Measurements from ENCODE around the gene CAPG.
A peak's percentile ranks its signal among the peaks of the same experiment; 100 is the strongest.

CAPG gene

GRCh38 chr2:85409845-85410583, at the start of gene CAPG:
TSS of gene CAPG (minus strand) at chr2:85410366. CDS start at chr2:85402145, 8,221 bp downstream.
- H3K4me3 ChIP-seq (ENCODE audit: low read depth, low read length): peak within 1 kb of the TSS; percentile 57
- TF ChIP-seq CTCF (IDR thresholded peaks at IDR 0.05; ENCODE audit: borderline replicate concordance, insufficient read depth, low read depth, low read length): no peak

GRCh38 chr2:85459771-85460170, 49.6 kb upstream of the CAPG start:
- no peak overlapping the region for H3K4me3 ChIP-seq (ENCODE audit: low read depth, low read length)
- TF ChIP-seq CTCF (IDR thresholded peaks at IDR 0.05; ENCODE audit: borderline replicate concordance, insufficient read depth, low read depth, low read length): no peak

GRCh38 chr2:85458601-85459563, 48.7 kb upstream of the CAPG start:
- H3K4me3 ChIP-seq (ENCODE audit: low read depth, low read length): no peak overlapping the region
- no peak for TF ChIP-seq CTCF (IDR thresholded peaks at IDR 0.05; ENCODE audit: borderline replicate concordance, insufficient read depth, low read depth, low read length)

GRCh38 chr2:85457877-85458316, 47.7 kb upstream of the CAPG start:
- no peak overlapping the region for H3K4me3 ChIP-seq (ENCODE audit: low read depth, low read length)
- TF ChIP-seq CTCF (IDR thresholded peaks at IDR 0.05; ENCODE audit: borderline replicate concordance, insufficient read depth, low read depth, low read length): no peak

- no peak overlapping the region for H3K4me3 ChIP-seq (ENCODE audit: low read depth, low read length)
- no peak for TF ChIP-seq CTCF (IDR thresholded peaks at IDR 0.05; ENCODE audit: borderline replicate concordance, insufficient read depth, low read depth, low read length)
Measured at GRCh38 chr2:85457043-85457442, 46.9 kb upstream of the CAPG start.

GRCh38 chr2:85455552-85456090, 45.5 kb upstream of the CAPG start:
- no peak for TF ChIP-seq CTCF (IDR thresholded peaks at IDR 0.05; ENCODE audit: borderline replicate concordance, insufficient read depth, low read depth, low read length)
- H3K4me3 ChIP-seq (ENCODE audit: low read depth, low read length): no peak overlapping the region

Data from GM12875 (cell line).